Gastrocnemius medialis (tissue), 4 donors: ENCODE results near the gene LONRF2. TPM values are rescaled to one million over a fixed set of nuclear protein-coding genes. Genes with fewer than 3 reads are reported as not detected.
A peak's percentile ranks its signal among the peaks of the same experiment; 100 is the strongest.
"Not testable (repeated sequence)": the region's sequence is repeated elsewhere in the genome, so short reads cannot be mapped to it uniquely, and the experiment has no call there.

Source experiments
- ATAC-seq, 2 donors: fragments of 150-250 bp; one replicate each; pipeline ENCODE4 v1.9.1; 2016
- DNase-seq, 2 donors: peaks; one replicate each; pipeline ENCODE4 v3.0.0-alpha.2; 2019
- H3K27ac ChIP-seq, 4 donors: fragments of 200-600 bp; sonication (generic); 1 replicate in 1 of 4; 2 replicates in 3 of 4; pipeline ENCODE4 v1.5.1; 2016 to 2018; ENCODE audit warnings: mild to moderate bottlenecking in 2 of 4, moderate library complexity in 1 of 4
- H3K27me3 ChIP-seq, 3 donors: fragments of 200-600 bp; sonication (generic) in 2 of 3; 1 replicate in 1 of 3; 2 replicates in 2 of 3; pipeline versions ENCODE4 v1.5.1 to v1.6.0; 2016 to 2019; ENCODE audit warnings: mild to moderate bottlenecking in 1 of 3, moderate library complexity in 1 of 3
- H3K36me3 ChIP-seq, 2 donors: fragments of 200-600 bp; sonication (generic) in 1 of 2; one replicate each; pipeline ENCODE4 v1.5.1; 2017 to 2018
- H3K4me1 ChIP-seq, 2 donors: fragments of 200-600 bp; sonication (generic) in 1 of 2; one replicate each; pipeline ENCODE4 v1.5.1; 2016 to 2017; ENCODE audit warnings: mild to moderate bottlenecking in 2 of 2
- H3K4me3 ChIP-seq, 4 donors: fragments of 200-600 bp; sonication (generic) in 3 of 4; 1 replicate in 1 of 4; 2 replicates in 3 of 4; pipeline ENCODE4 v1.5.1; 2016 to 2019; ENCODE audit warnings: mild to moderate bottlenecking in 2 of 4
- H3K9me3 ChIP-seq, 3 donors: fragments of 200-600 bp; sonication (generic) in 2 of 3; 1 replicate in 1 of 3; 2 replicates in 2 of 3; pipeline ENCODE4 v1.5.1; 2016 to 2019
- POLR2A ChIP-seq, 2 donors: fragments of 450-650 bp; IDR thresholded peaks; one replicate each; pipeline ENCODE4 v1.6.1; 2017; ENCODE audit warnings: antibody characterized with exemption in 2 of 2, mild to moderate bottlenecking in 2 of 2, moderate library complexity in 2 of 2
- in situ Hi-C, 4 donors: fragments of 200-750 bp; cut with MboI; loops; one replicate each; pipeline versions ENCODE4 v1.15.0 to v1.8.0; 2017; ENCODE audit warnings: low sequenced_read_pairs in 4 of 4
- intact Hi-C: fragments of 100-400 bp; cut with DNase I; formaldehyde crosslinking; loops from one replicate; pipeline ENCODE4 v1.15.1; 2023; ENCODE audit warnings: low total_unique reads
- total RNA-seq, 4 donors: library from RNA; depleted of rRNA; stranded (reverse); fragments of >200 nt; gene quantifications; one replicate each; pipeline versions ENCODE4 v1.1.0 to v1.2.3, GENCODE V29; 2016
- TF ChIP-seq, protein P1 (sequence below), 5 experiments: fragments of 450-650 bp in 3 of 5; fragments of 200-600 bp in 2 of 5; sonication (generic) in 2 of 5; IDR thresholded peaks in 4 of 5; conservative IDR thresholded peaks in 1 of 5; 1 replicate in 4 of 5; 2 replicates in 1 of 5; pipeline ENCODE4 v1.5.1; 2016 to 2019; ENCODE audit warnings: antibody characterized with exemption in 5 of 5, mild to moderate bottlenecking in 3 of 5, moderate library complexity in 3 of 5

LONRF2 gene
- total RNA-seq, result 1 to 10 TPM; 5.0 to 8.8 (median 7.6) TPM

DNA sequence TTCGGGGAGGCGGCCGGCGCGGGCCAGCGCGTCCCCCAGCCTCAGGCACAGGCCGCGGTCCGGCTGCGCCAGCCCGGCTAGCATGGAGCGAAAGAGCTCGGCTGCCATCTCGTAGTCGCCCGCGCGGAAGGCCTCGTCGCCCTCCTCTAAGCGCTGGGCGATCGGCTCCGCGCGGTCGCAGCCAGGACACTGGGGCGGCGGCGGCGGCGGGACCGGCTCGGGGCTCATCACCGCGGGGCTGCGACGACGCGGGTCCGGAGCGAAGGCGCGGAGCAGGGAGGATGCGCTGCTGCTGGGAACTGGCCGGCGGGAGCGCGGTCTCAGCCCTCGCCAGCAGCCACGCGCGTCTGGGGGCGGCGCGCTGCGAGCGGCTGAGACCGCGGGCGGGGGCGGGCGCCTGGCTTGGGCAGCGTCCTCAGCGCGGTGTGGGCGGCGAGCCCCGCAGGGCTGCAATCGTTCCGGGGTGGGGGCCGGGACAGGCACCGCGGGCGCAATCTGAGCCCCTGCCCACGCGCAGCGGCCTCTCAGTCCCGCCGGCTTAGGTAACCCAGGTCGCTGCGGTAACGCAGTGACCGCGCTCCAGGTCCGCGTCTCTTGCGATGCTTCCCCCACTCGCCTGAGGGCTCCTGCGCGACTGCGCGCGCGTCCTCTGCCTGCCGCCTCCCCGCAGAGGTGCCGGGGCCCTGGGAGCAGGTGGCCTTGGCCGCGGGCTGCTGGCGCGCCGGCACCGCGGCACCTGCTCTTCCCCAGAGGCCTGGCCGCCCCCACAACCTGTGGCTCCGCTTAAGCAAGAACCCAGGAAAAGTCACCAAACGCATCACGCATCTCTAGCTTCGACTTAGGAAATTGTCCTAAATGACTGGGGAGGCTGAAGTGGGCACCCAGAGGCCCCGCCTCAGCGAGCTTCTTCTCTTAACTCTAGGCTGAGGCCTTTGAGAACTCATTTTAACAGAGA lies at the start of gene LONRF2:
TSS of gene LONRF2 (minus strand) at position 636 of the 955 bp plus-strand sequence. CDS start at position 228, 408 bp downstream.
- DNase-seq, result peak in 1 of 2 donors; percentile 14
- H3K4me1 ChIP-seq, result peaks cover 6 to 7% of the 10 kb centered on the region in 2 donors
- peak; percentile 46 to 49 for ATAC-seq
- H3K36me3 ChIP-seq, result no peaks in the 10 kb centered on the region
- peak within 1 kb of the TSS; percentile 49 to 62 (median 55) for H3K4me3 ChIP-seq
- no peaks in the 10 kb centered on the region for H3K27me3 ChIP-seq
- in situ Hi-C loops, result no loop called here
- intact Hi-C loops, result loop anchor here (1.0 kb wide), 1 partner anchor 59 kb away; no protein-coding TSS in a partner anchor
- H3K27ac ChIP-seq, result peak within 1 kb of the TSS; percentile 49 to 71 (median 64)
- TF ChIP-seq, protein P1, sequence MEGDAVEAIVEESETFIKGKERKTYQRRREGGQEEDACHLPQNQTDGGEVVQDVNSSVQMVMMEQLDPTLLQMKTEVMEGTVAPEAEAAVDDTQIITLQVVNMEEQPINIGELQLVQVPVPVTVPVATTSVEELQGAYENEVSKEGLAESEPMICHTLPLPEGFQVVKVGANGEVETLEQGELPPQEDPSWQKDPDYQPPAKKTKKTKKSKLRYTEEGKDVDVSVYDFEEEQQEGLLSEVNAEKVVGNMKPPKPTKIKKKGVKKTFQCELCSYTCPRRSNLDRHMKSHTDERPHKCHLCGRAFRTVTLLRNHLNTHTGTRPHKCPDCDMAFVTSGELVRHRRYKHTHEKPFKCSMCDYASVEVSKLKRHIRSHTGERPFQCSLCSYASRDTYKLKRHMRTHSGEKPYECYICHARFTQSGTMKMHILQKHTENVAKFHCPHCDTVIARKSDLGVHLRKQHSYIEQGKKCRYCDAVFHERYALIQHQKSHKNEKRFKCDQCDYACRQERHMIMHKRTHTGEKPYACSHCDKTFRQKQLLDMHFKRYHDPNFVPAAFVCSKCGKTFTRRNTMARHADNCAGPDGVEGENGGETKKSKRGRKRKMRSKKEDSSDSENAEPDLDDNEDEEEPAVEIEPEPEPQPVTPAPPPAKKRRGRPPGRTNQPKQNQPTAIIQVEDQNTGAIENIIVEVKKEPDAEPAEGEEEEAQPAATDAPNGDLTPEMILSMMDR (IDR thresholded peaks at IDR 0.05 in 4 of 5, conservative IDR thresholded peaks at IDR 0.05 in 1 of 5), result no peak
- peak in 1 of 2 donors; percentile 13 for TF ChIP-seq POLR2A (IDR thresholded peaks at IDR 0.05)
- no peaks in the 10 kb centered on the region for H3K9me3 ChIP-seq

DNA sequence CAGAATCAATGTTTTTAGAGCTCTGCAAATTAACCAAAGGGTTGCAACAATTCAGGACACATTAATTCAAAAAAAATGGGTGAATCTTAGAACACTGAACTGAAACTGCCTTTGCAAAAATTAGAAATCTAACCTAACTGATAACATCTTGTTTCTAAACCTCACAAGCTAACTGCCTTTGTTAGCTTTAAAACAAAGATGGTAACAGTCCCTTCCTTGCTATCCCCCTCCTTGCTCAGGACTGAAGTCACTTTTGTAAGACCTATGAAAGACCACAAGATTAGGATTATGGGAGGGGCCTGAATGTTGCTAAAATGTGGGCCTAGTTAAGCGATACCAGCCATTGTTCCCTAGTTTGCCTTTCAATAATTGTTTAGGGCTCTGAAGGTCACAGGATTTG lies 44.9 kb upstream of the LONRF2 start:
- H3K4me3 ChIP-seq, result no peak overlapping the region
- no peaks in the 10 kb centered on the region for H3K36me3 ChIP-seq
- ATAC-seq, result no peak
- H3K9me3 ChIP-seq, result no peaks in the 10 kb centered on the region
- peaks cover 0 to 3% of the 10 kb centered on the region in 2 donors for H3K4me1 ChIP-seq
- no peak for TF ChIP-seq POLR2A (IDR thresholded peaks at IDR 0.05)
- TF ChIP-seq, protein P1 (IDR thresholded peaks at IDR 0.05 in 4 of 5, conservative IDR thresholded peaks at IDR 0.05 in 1 of 5), result no peak
- intact Hi-C loops, result no loop called here
- no peak overlapping the region for H3K27ac ChIP-seq
- DNase-seq, result no peak
- in situ Hi-C loops, result no loop called here
- H3K27me3 ChIP-seq, result no peaks in the 10 kb centered on the region

DNA sequence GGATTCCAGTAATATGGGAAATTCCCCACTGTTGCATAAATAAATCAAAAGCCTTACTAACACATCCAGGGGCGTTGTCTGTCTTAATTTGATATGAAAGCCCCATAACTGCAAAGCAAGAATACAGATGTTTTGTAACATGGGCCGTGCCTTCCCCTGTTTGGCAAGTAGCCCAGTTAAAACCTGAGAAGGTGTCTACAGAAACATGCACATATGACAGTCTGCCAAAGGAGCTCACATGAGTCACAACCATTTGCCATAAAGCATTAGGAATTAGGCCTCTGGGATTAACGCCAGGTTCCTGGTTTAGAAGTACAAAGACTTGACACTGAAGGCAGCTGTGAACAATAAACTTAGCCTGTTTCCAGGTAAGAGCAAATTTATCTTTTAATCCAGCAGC lies 43.1 kb upstream of the LONRF2 start:
- TF ChIP-seq, protein P1 (IDR thresholded peaks at IDR 0.05 in 4 of 5, conservative IDR thresholded peaks at IDR 0.05 in 1 of 5), result no peak
- TF ChIP-seq POLR2A (IDR thresholded peaks at IDR 0.05), result no peak
- Histone ChIP-seq H3K36me3 (no peaks in the 10 kb centered on the region), H3K9me3 (no peaks in the 10 kb centered on the region), H3K27ac (no peak overlapping the region), H3K27me3 (no peaks in the 10 kb centered on the region), H3K4me1 (peaks cover 0 to 3% of the 10 kb centered on the region in 2 donors), H3K4me3 (no peak overlapping the region)
- ATAC-seq (peak in 1 of 2 donors; percentile 83), DNase-seq (peak; percentile 41 to 60)
- in situ Hi-C loops, result no loop called here
- intact Hi-C loops, result no loop called here

DNA sequence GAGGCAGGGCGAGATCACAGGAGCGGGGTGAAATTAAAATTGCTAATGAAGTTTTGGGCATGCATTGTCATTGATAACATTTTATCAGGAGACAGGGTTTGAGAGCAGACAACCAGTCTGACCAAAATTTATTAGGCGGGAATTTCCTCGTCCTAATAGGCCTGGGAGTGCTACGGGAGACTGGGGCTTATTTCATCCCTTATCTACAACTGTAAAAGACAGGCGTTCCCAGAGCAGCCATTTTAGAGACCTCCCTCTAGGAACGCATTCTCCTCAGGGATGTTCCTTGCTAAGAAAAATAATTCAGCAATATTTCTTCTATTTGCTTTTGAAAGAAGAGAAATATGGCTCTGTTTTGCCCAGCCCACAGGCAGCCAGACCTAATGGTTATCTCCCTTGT lies 40.0 kb upstream of the LONRF2 start:
- in situ Hi-C loops, H3K36me3 ChIP-seq, H3K4me1 ChIP-seq, H3K4me3 ChIP-seq, H3K27ac ChIP-seq, intact Hi-C loops, DNase-seq, H3K27me3 ChIP-seq, H3K9me3 ChIP-seq, ATAC-seq: not testable (repeated sequence)

DNA sequence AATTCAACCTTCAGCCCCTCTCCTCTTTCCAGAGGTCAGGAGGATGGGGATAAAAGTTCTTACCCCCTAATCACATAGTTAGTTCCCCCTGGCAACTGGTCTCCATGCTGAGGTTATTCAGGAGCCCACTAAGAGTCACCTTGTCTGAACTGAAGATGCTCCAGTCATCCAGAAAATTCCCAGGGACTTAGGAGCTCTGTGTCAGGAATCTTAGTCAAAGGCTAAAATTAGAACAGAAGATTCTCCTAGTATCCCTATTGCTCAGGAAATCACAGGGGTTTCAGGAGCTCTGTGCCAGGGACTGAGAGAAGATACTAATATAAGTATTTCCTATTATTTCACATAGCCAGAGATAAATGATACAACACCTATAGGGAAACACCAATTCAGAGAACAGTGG lies 37.3 kb upstream of the LONRF2 start:
- TF ChIP-seq POLR2A (IDR thresholded peaks at IDR 0.05), result no peak
- TF ChIP-seq, protein P1 (IDR thresholded peaks at IDR 0.05 in 4 of 5, conservative IDR thresholded peaks at IDR 0.05 in 1 of 5), result no peak

More for the DNA sequence above, 37.3 kb upstream of the LONRF2 start:
- H3K27me3 ChIP-seq, result no peaks in the 10 kb centered on the region
- H3K4me3 ChIP-seq, result no peak overlapping the region
- in situ Hi-C loops (no loop called here), intact Hi-C loops (no loop called here)
- H3K27ac ChIP-seq, result no peak overlapping the region
- ATAC-seq (no peak), DNase-seq (no peak)
- H3K36me3 ChIP-seq, result no peaks in the 10 kb centered on the region
- H3K9me3 ChIP-seq, result no peaks in the 10 kb centered on the region
- H3K4me1 ChIP-seq, result no peaks in the 10 kb centered on the region
